Measurements from ENCODE around the gene GALNT2. TPM values are rescaled to one million over a fixed set of nuclear protein-coding genes. Genes with fewer than 3 reads are reported as not detected.

Gene GALNT2
- total RNA-seq, 2 donors from 2014 or later, result 47.4 to 67.3 TPM

DNA sequence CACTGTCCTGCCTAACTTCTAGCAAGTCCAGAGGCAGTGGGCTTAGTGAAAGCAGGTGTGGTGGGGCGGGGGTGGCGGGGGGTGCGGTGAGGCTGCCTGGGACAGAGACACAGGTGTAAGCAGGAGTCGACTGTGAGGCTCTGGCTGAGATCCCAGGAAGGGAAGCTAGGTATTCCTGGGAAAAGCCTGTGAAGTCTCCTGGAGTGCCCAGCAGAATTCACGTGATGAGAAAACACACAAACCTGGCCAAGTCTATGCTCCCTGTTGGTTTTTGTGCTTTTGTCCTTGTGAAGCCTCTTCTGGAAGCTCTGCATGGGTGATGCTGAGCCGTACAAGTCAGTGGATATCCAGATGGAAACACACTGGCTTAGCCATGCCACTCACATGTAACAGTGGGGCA is 5.3 kb downstream of the GALNT2 start:
- H3K27ac ChIP-seq, result no peak overlapping the region
- TF ChIP-seq CTCF (IDR thresholded peaks at IDR 0.05), result no peak
- H3K9me3 ChIP-seq, result no peaks in the 10 kb centered on the region
- no peaks in the 10 kb centered on the region for H3K27me3 ChIP-seq
- intact Hi-C loops (cut with DNase I), result no loop called here
- H3K4me3 ChIP-seq, result no peak overlapping the region
- no peak overlapping the region for H3K9ac ChIP-seq (ENCODE audit: low read depth in 2 of 2, low read length in 2 of 2)
- H3K4me1 ChIP-seq, result peaks cover 4% of the 10 kb centered on the region
- no peak for DNase-seq
- H3K36me3 ChIP-seq, result no peaks in the 10 kb centered on the region

- no peaks in the 10 kb centered on the region for H3K36me3 ChIP-seq
- TF ChIP-seq CTCF (IDR thresholded peaks at IDR 0.05), result no peak
- no peak overlapping the region for H3K4me3 ChIP-seq
- DNase-seq, result no peak
- no peak overlapping the region for H3K27ac ChIP-seq
- H3K9ac ChIP-seq (ENCODE audit: low read depth in 2 of 2, low read length in 2 of 2), result no peak overlapping the region
- intact Hi-C loops (cut with DNase I), result no loop called here
- peaks cover 4% of the 10 kb centered on the region for H3K4me1 ChIP-seq
- H3K27me3 ChIP-seq, result no peaks in the 10 kb centered on the region
- no peaks in the 10 kb centered on the region for H3K9me3 ChIP-seq
Measured at GRCh38 chr1:230072866-230073265, 5.8 kb downstream of the GALNT2 start.

GRCh38 chr1:230073371-230074035 is 6.5 kb downstream of the GALNT2 start:
- Histone ChIP-seq H3K27ac (no peak overlapping the region), H3K27me3 (no peaks in the 10 kb centered on the region), H3K4me1 (peaks cover 4% of the 10 kb centered on the region), H3K9ac (ENCODE audit: low read depth in 2 of 2, low read length in 2 of 2) (no peak overlapping the region), H3K9me3 (no peaks in the 10 kb centered on the region), H3K4me3 (no peak overlapping the region), H3K36me3 (no peaks in the 10 kb centered on the region)
- TF ChIP-seq CTCF (IDR thresholded peaks at IDR 0.05), result no peak
- intact Hi-C loops (cut with DNase I), result no loop called here
- no peak for DNase-seq

DNA sequence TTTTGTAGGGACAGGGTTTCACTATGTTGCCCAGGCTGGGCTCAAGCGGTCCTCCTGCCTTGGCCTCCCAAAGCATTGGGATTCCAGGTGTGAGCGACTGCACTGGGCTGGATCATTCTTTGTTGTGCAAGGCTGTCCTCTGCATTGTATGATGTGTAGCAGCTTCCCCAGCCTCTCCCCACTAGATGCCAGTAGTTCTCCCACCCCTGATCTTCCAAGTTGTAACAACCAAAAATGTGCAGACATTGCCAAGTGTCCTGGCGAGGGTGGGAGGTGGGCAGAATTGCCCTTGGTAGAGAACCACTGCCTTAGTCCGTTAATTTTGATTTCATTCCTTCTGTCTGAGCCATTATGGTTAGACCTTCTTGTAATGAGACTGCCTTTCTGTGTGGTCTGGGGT is 7.2 kb downstream of the GALNT2 start:
- TF ChIP-seq CTCF (IDR thresholded peaks at IDR 0.05), result no peak
- H3K9ac ChIP-seq (ENCODE audit: low read depth in 2 of 2, low read length in 2 of 2), result no peak overlapping the region
- H3K36me3 ChIP-seq, result no peaks in the 10 kb centered on the region
- no peak overlapping the region for H3K27ac ChIP-seq
- H3K27me3 ChIP-seq, result no peaks in the 10 kb centered on the region
- H3K4me3 ChIP-seq, result no peak overlapping the region
- DNase-seq, result no peak
- no peaks in the 10 kb centered on the region for H3K9me3 ChIP-seq
- intact Hi-C loops (cut with DNase I), result no loop called here
- no peaks in the 10 kb centered on the region for H3K4me1 ChIP-seq

- TF ChIP-seq CTCF (IDR thresholded peaks at IDR 0.05), result no peak
- Histone ChIP-seq H3K27ac (no peak overlapping the region), H3K9ac (ENCODE audit: low read depth in 2 of 2, low read length in 2 of 2) (no peak overlapping the region), H3K4me3 (no peak overlapping the region), H3K9me3 (no peaks in the 10 kb centered on the region), H3K27me3 (no peaks in the 10 kb centered on the region), H3K4me1 (no peaks in the 10 kb centered on the region), H3K36me3 (no peaks in the 10 kb centered on the region)
- DNase-seq, result no peak
- intact Hi-C loops (cut with DNase I), result no loop called here
Measured at GRCh38 chr1:230074762-230075161, 7.7 kb downstream of the GALNT2 start.

Data from colonic mucosa (tissue), 4 donors.